ENCODE measurements around the gene GNE.
"Not testable (repeated sequence)": the region's sequence is repeated elsewhere in the genome, so short reads cannot be mapped to it uniquely, and the experiment has no call there.

The GNE gene

GRCh38 chr9:36207016-36207415, 51.2 kb downstream of the GNE start:
- DNase-seq (ENCODE audit: low read depth), result no peak

GRCh38 chr9:36204906-36205547, 53.2 kb downstream of the GNE start:
- no peak for DNase-seq (ENCODE audit: low read depth)

- DNase-seq (ENCODE audit: low read depth), result no peak
These were observed 63.8 kb downstream of the GNE start for GRCh38 chr9:36194326-36195000.

GRCh38 chr9:36193023-36193422, 65.2 kb downstream of the GNE start:
- DNase-seq (ENCODE audit: low read depth), result no peak

GRCh38 chr9:36192196-36192595, 66.1 kb downstream of the GNE start:
- DNase-seq (ENCODE audit: low read depth), result no peak

GRCh38 chr9:36191686-36192085, 66.6 kb downstream of the GNE start:
- no peak for DNase-seq (ENCODE audit: low read depth)

GRCh38 chr9:36191290-36191645, 67.0 kb downstream of the GNE start:
- no peak for DNase-seq (ENCODE audit: low read depth)

GRCh38 chr9:36190388-36191289, 67.6 kb downstream of the GNE start, which contains the start of gene CLTA:
TSS of gene CLTA (plus strand) at chr9:36190921. CDS start at chr9:36191057, 136 bp downstream.
- DNase-seq (ENCODE audit: low read depth), result peak; percentile 99

GRCh38 chr9:36189976-36190375, 68.3 kb downstream of the GNE start:
- DNase-seq (ENCODE audit: low read depth), result no peak

GRCh38 chr9:36188212-36188611, 70.0 kb downstream of the GNE start:
- no peak for DNase-seq (ENCODE audit: low read depth)

- DNase-seq (ENCODE audit: low read depth), result peak; percentile 81
These were observed 70.8 kb downstream of the GNE start for GRCh38 chr9:36187414-36187813.

- DNase-seq (ENCODE audit: low read depth), result not testable (repeated sequence)
These were observed 78.0 kb downstream of the GNE start for GRCh38 chr9:36180243-36180642.

- no peak for DNase-seq (ENCODE audit: low read depth)
These were observed 80.7 kb downstream of the GNE start for GRCh38 chr9:36177571-36177970.

GRCh38 chr9:36176496-36176895, 81.8 kb downstream of the GNE start:
- not testable (repeated sequence) for DNase-seq (ENCODE audit: low read depth)

GRCh38 chr9:36175209-36175608, 83.0 kb downstream of the GNE start:
- not testable (repeated sequence) for DNase-seq (ENCODE audit: low read depth)

- DNase-seq (ENCODE audit: low read depth), result no peak
These were observed 83.5 kb downstream of the GNE start for GRCh38 chr9:36174731-36175130.

GRCh38 chr9:36174271-36174670, 84.0 kb downstream of the GNE start:
- no peak for DNase-seq (ENCODE audit: low read depth)

- no peak for DNase-seq (ENCODE audit: low read depth)
These were observed 84.4 kb downstream of the GNE start for GRCh38 chr9:36173861-36174260.

- DNase-seq (ENCODE audit: low read depth), result no peak
These were observed 87.7 kb downstream of the GNE start for GRCh38 chr9:36170531-36170930.

GRCh38 chr9:36169708-36170107, 88.5 kb downstream of the GNE start:
- DNase-seq (ENCODE audit: low read depth), result no peak

- no peak for DNase-seq (ENCODE audit: low read depth)
These were observed 89.1 kb downstream of the GNE start, which contains the start of gene CCIN for GRCh38 chr9:36169166-36169565. TSS of gene CCIN (plus strand) at chr9:36169388. CDS start at chr9:36169503, 115 bp downstream.

GRCh38 chr9:36166168-36166927, 91.9 kb downstream of the GNE start:
- peak; percentile 68 for DNase-seq (ENCODE audit: low read depth)
